K562 (cell line): ENCODE results near the gene OR56B1. TPM values are rescaled to one million over a fixed set of nuclear protein-coding genes. Genes with fewer than 3 reads are reported as not detected.

Experiments used
- ATAC-seq: fragments of 200-7000 bp; cut with Tn5 transposase; 3 replicates; pipeline ENCODE4 v1.9.1; 2020; ENCODE audit warnings: moderate library complexity
- BruUV-seq: library from RNA; stranded (reverse); fragments of 400-500 nt; replicated peaks from 2 replicates; lab custom pipeline; 2021; lab: Mats Ljungman, UMichigan
- CTCF ChIA-PET: fragments of 300-600 bp; formaldehyde crosslinking; extraction: SDS; loops from one replicate; lab custom pipeline; 2021; ENCODE audit warnings: low intra/inter-chr PET ratio; lab: Yijun Ruan, JAX
- POLR2A ChIA-PET: fragments of 300-600, 350-650 bp; sonication (Branson Sonifier 250); formaldehyde crosslinking; extraction: SDS; loops from one replicate; lab custom pipeline; 2021; ENCODE audit warnings: antibody characterized with exemption, inconsistent platforms; lab: Yijun Ruan, JAX
- DNase-seq, 4 experiments: peaks; one replicate each; pipeline versions ENCODE4 v3.0.0 to v3.0.0-alpha.2; 2011 to 2018; ENCODE audit warnings: low spot score in 3 of 4, mixed read lengths in 3 of 4; ENCODE audit errors: extremely low read depth in 1 of 4
- FAIRE-seq: peaks from 2 replicates; lab custom pipeline; 2011; peaks lifted over from hg19 to GRCh38; lab: Jason Lieb, UNC
- H2AFZ ChIP-seq: 2 replicates; pipeline ENCODE4 v1.6.0; 2011; ENCODE audit warnings: low read depth, low read length, control low read depth, inconsistent platforms
- H3K27ac ChIP-seq: fragments of 200-600 bp; 3 replicates; pipeline ENCODE4 v1.8.0; 2011; ENCODE audit warnings: low read depth, mild to moderate bottlenecking, control low read depth, inconsistent platforms, low read length, moderate library complexity, mixed read lengths; ENCODE audit errors: extremely low read depth
- H3K27me3 ChIP-seq, 2 experiments: fragments of 300-600 bp in 1 of 2; 2 replicates in 1 of 2; 3 replicates in 1 of 2; pipeline versions ENCODE4 v1.6.0 to v1.8.0; 2011; ENCODE audit warnings: inconsistent platforms in 2 of 2, low read length in 2 of 2, mild to moderate bottlenecking in 1 of 2, mixed read lengths in 1 of 2, moderate library complexity in 1 of 2; ENCODE audit not compliant: control insufficient read depth in 2 of 2, insufficient read depth in 2 of 2
- H3K36me3 ChIP-seq: fragments of 300-600 bp; 3 replicates; pipeline ENCODE4 v1.8.0; 2011; ENCODE audit warnings: mild to moderate bottlenecking, low read length, inconsistent platforms; ENCODE audit not compliant: control insufficient read depth, insufficient read depth
- H3K4me1 ChIP-seq, 2 experiments: fragments of 200-600 bp in 1 of 2; replicated peaks in 1 of 2; 2 replicates in 1 of 2; 3 replicates in 1 of 2; pipeline versions ENCODE4 v1.5.1 to v1.8.0; 2011; ENCODE audit warnings: inconsistent platforms in 2 of 2, low read length in 2 of 2, mild to moderate bottlenecking in 1 of 2, mixed read lengths in 1 of 2, moderate library complexity in 1 of 2; ENCODE audit not compliant: control insufficient read depth in 2 of 2, insufficient read depth in 2 of 2
- H3K4me2 ChIP-seq: 2 replicates; pipeline ENCODE4 v1.6.1; 2011; ENCODE audit warnings: low read length, control low read depth, inconsistent platforms, mixed read lengths; ENCODE audit not compliant: insufficient read depth
- H3K4me3 ChIP-seq: fragments of 200-600 bp; sonication (generic), shearing (Covaris generic); 2 replicates; pipeline ENCODE4 v1.5.1; 2016; ENCODE audit warnings: control low read depth, inconsistent platforms
- H3K79me2 ChIP-seq: fragments of 200-600 bp; 3 replicates; pipeline ENCODE4 v1.8.0; 2011; ENCODE audit warnings: low read length, inconsistent platforms; ENCODE audit not compliant: control insufficient read depth, insufficient read depth
- H3K9ac ChIP-seq, 2 experiments: 2 replicates each; pipeline versions ENCODE4 v1.6.0 to v1.6.1; 2011; ENCODE audit warnings: low read depth in 2 of 2, low read length in 2 of 2, control low read depth in 1 of 2, inconsistent platforms in 1 of 2, mild to moderate bottlenecking in 1 of 2, mixed read lengths in 1 of 2; ENCODE audit not compliant: insufficient read depth in 1 of 2
- H3K9me1 ChIP-seq: one replicate; pipeline ENCODE4 v1.6.0; 2011; ENCODE audit warnings: inconsistent platforms, mild to moderate bottlenecking, low read length, moderate library complexity; ENCODE audit not compliant: control insufficient read depth, insufficient read depth
- H3K9me3 ChIP-seq: replicated peaks from 2 replicates; pipeline ENCODE4 v1.5.1; 2011; ENCODE audit warnings: low read depth, low read length, inconsistent platforms; ENCODE audit not compliant: control insufficient read depth, insufficient read depth
- H4K20me1 ChIP-seq: replicated peaks from 2 replicates; pipeline ENCODE4 v1.6.1; 2011; ENCODE audit warnings: low read length, inconsistent platforms, mixed read lengths; ENCODE audit not compliant: control insufficient read depth, insufficient read depth
- ATF1 ChIP-seq, 2 experiments: fragments of 450-650 bp in 1 of 2; IDR thresholded peaks; 2 replicates each; pipeline ENCODE4 v1.6.1; 2016; ENCODE audit warnings: missing compliant biosample characterization in 1 of 2, missing genetic modification characterization in 1 of 2
- BRF1 ChIP-seq: IDR thresholded peaks from 3 replicates; pipeline ENCODE4 v1.6.1; 2011; ENCODE audit warnings: borderline replicate concordance, mild to moderate bottlenecking; ENCODE audit not compliant: insufficient read length; ENCODE audit errors: extremely low read depth
- CAMTA2 ChIP-seq: fragments of 250-450 bp; sonication (Bioruptor Pico); conservative IDR thresholded peaks from 2 replicates; pipeline ENCODE4 v1.5.1; 2022
- CBFA2T3 ChIP-seq: fragments of 450-650 bp; IDR thresholded peaks from 2 replicates; pipeline ENCODE4 v1.6.1; 2017
- DIDO1 ChIP-seq: fragments of 450-650 bp; IDR thresholded peaks from 2 replicates; pipeline ENCODE4 v1.6.1; 2016; ENCODE audit warnings: low read depth, missing biosample characterization, missing genetic modification characterization
- ETS2 ChIP-seq: IDR thresholded peaks from 2 replicates; pipeline ENCODE4 v1.6.1; 2016; ENCODE audit warnings: borderline replicate concordance, missing genetic modification characterization, mild to moderate bottlenecking, moderate library complexity, missing compliant biosample characterization; ENCODE audit not compliant: poor library complexity, severe bottlenecking
- FOXK2 ChIP-seq, 2 experiments: fragments of 450-650 bp; IDR thresholded peaks in 1 of 2; conservative IDR thresholded peaks in 1 of 2; 2 replicates each; pipeline ENCODE4 v1.6.1; 2016; ENCODE audit warnings: low read depth in 2 of 2, mild to moderate bottlenecking in 1 of 2
- HLTF ChIP-seq: fragments of 450-650 bp; IDR thresholded peaks from 2 replicates; pipeline ENCODE4 v1.6.1; 2016
- KAT7 ChIP-seq: sonication (generic); formaldehyde crosslinking; IDR thresholded peaks from 2 replicates; pipeline ENCODE4 v1.8.0; 2022; ENCODE audit warnings: missing genetic modification reagents, mild to moderate bottlenecking, borderline replicate concordance
- NR2F6 ChIP-seq: fragments of 450-650 bp; formaldehyde crosslinking; IDR thresholded peaks from 2 replicates; pipeline ENCODE4 v1.4.0; 2020; ENCODE audit warnings: mild to moderate bottlenecking
- SPI1 ChIP-seq: IDR thresholded peaks from 2 replicates; pipeline ENCODE4 v1.6.1; 2011; ENCODE audit warnings: low read depth, low read length, control low read depth, borderline replicate concordance
- TOE1 ChIP-seq, 2 experiments: fragments of 450-650 bp in 1 of 2; sonication (generic) in 1 of 2; formaldehyde crosslinking in 1 of 2; IDR thresholded peaks; 2 replicates each; pipeline versions ENCODE4 v1.7.1 to v1.8.0; 2016 to 2022; ENCODE audit warnings: borderline replicate concordance in 2 of 2, mild to moderate bottlenecking in 2 of 2, antibody characterized with exemption in 1 of 2, inconsistent platforms in 1 of 2, low read depth in 1 of 2, missing genetic modification reagents in 1 of 2, moderate library complexity in 1 of 2
- U2AF2 ChIP-seq: fragments of 200-400 bp; formaldehyde crosslinking; optimal IDR thresholded peaks from 2 replicates; pipeline ENCODE3; 2017; ENCODE audit warnings: low read depth, mild to moderate bottlenecking, low read length
- ZNF311 ChIP-seq: fragments of 250-450 bp; sonication (Bioruptor Pico); IDR thresholded peaks from 2 replicates; pipeline ENCODE4 v1.4.0; 2020; ENCODE audit warnings: mild to moderate bottlenecking, moderate library complexity
- WGBS: fragments of 100-300 bp; shearing (Covaris generic); methylation state at CpG from one replicate; pipeline ENCODE4 v1.1.6; 2016; ENCODE audit warnings: low coverage, mixed read lengths; ENCODE audit not compliant: insufficient coverage; ENCODE audit errors: missing lambda C conversion rate; 5-methylcytosine and 5-hydroxymethylcytosine counted together
- in situ Hi-C: fragments of 300-500 bp; cut with MboI; formaldehyde crosslinking; loops from 4 replicates; pipeline ENCODE4 v1.15.0; 2018; ENCODE audit warnings: inconsistent platforms, mixed read lengths
- intact Hi-C: fragments of 100-400 bp; cut with micrococcal nuclease; formaldehyde crosslinking; loops from 2 replicates; pipeline ENCODE4 v1.14.2; 2022
- polyA plus RNA-seq, 8 experiments: library from polyadenylated mRNA; depleted of rRNA in 4 of 8; stranded (reverse) in 5 of 8; unstranded in 3 of 8; fragments of >200 nt; fragmentation: Nextera tagmentation in 2 of 8; fragmentation: Illumina TruSeq in 1 of 8; extraction: Ambion mirVana in 2 of 8; extraction: Trizol in 1 of 8; gene quantifications; 2 replicates each; pipeline versions ENCODE4 v1.2.1 to v1.2.3, GENCODE V29; 2011 to 2014; ENCODE audit warnings: inconsistent platforms in 1 of 8, missing spikeins in 1 of 8
- total RNA-seq, 7 experiments: library from RNA; depleted of rRNA in 6 of 7; stranded (reverse); fragments of >200 nt in 6 of 7; fragmentation: Illumina TruSeq in 2 of 7; extraction: Trizol in 2 of 7; gene quantifications; 2 replicates each; pipeline versions ENCODE4 v1.2.1 to v1.2.3, GENCODE V29; 2011 to 2021; ENCODE audit warnings: low replicate concordance in 1 of 7
- TF ChIP-seq, protein P1 (sequence below): fragments of 250-450 bp; sonication (Bioruptor Pico); IDR thresholded peaks from 2 replicates; pipeline ENCODE4 v1.9.0; 2021; ENCODE audit warnings: mild to moderate bottlenecking

Gene OR56B1
- total and polyA plus RNA-seq, 9 of the 15 experiments (the other 6 are each of a cell fraction or from before 2014, with no cell fraction given), result not detected

DNA sequence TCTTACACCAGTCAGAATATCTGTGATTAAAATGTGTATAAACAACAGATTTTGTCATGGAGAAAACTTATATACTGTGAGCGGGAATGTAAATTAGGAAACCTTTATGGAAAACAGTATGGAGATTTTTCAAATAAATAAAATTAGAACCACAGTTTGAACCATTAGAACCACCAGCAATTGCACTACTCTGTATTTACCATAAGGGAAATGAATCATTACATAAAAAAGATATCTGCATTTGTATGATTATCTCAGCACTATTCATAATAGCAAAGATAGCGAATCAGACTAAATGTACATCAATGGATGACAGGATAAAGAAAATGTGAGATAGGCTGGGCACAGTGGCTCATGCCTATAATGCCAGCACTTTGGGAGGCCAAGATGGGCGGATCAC, 10.4 kb downstream of the OR56B1 start:
- intact Hi-C loops, result no loop called here
- in situ Hi-C loops, result no loop called here
- no peak for FAIRE-seq

More for the DNA sequence above, 10.4 kb downstream of the OR56B1 start:
- CTCF ChIA-PET, result no interaction called here
- Histone ChIP-seq H3K27me3 (no peaks in the 10 kb centered on the region), H4K20me1 (no peaks in the 10 kb centered on the region), H3K36me3 (no peaks in the 10 kb centered on the region), H3K9me3 (0 out of 2 replicates have a peak, but pooled peaks cover under 1% of the 10 kb centered on the region), H3K4me1 (no peaks in the 10 kb centered on the region), H3K79me2 (no peaks in the 10 kb centered on the region), H3K27ac (no peak overlapping the region), H2AFZ (no peak overlapping the region), H3K4me2 (no peak overlapping the region), H3K4me3 (no peak overlapping the region), H3K9ac (no peak overlapping the region), H3K9me1 (no peaks in the 10 kb centered on the region)
- no TSS peak for BruUV-seq
- TF ChIP-seq NR2F6 (CRISPR knock-in tag) (no peak), SPI1 (no peak), ZNF311 (CRISPR knock-in tag) (no peak), HLTF (no peak), ETS2 (tag) (no peak), FOXK2 (conservative IDR thresholded peaks at IDR 0.05 in 1 of 2, IDR thresholded peaks at IDR 0.05 in 1 of 2; ENCODE audit: low read depth in 2 of 2) (no peak), TOE1 (IDR thresholded peaks at IDR 0.05; ENCODE audit: borderline replicate concordance) (no peak), TOE1 (CRISPR knock-in tag; IDR thresholded peaks at IDR 0.05; ENCODE audit: borderline replicate concordance, low read depth) (no peak), KAT7 (CRISPR knock-in tag) (no peak), ATF1 (CRISPR knock-in tag; IDR thresholded peaks at IDR 0.05) (no peak), ATF1 (tag; IDR thresholded peaks at IDR 0.05) (no peak), DIDO1 (no peak), CAMTA2 (no peak), BRF1 (no peak), U2AF2 (no peak), CBFA2T3 (no peak)
- TF ChIP-seq, protein P1, sequence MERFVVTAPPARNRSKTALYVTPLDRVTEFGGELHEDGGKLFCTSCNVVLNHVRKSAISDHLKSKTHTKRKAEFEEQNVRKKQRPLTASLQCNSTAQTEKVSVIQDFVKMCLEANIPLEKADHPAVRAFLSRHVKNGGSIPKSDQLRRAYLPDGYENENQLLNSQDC, result no peak
- ATAC-seq (no peak), DNase-seq (no peak)
- POLR2A ChIA-PET, result no interaction called here
- WGBS, result 0% methylated on average over 3 of the region's 3 CpGs
